HEK293 (cell line): ENCODE data around the gene INO80E.

Experiments used
- CTCF ChIA-PET: fragments of 350-600 bp; formaldehyde crosslinking; extraction: SDS; loops from one replicate; lab custom pipeline; 2021; ENCODE audit warnings: antibody characterized with exemption; lab: Yijun Ruan, JAX
- POLR2A ChIA-PET: fragments of 300-600 bp; formaldehyde crosslinking; extraction: SDS; loops from one replicate; lab custom pipeline; 2020; ENCODE audit warnings: antibody characterized with exemption, inconsistent platforms; lab: Yijun Ruan, JAX
- H3K27ac ChIP-seq: fragments of 200-500 bp; sonication (Bioruptor generic); 2 replicates; pipeline ENCODE4 v1.5.1; 2014; ENCODE audit warnings: low read depth, low read length, control low read depth, inconsistent platforms; ENCODE audit errors: extremely low read depth
- H3K36me3 ChIP-seq, 2 experiments: fragments of 200-500 bp in 1 of 2; sonication (Bioruptor generic) in 1 of 2; 1 replicate in 1 of 2; 2 replicates in 1 of 2; pipeline ENCODE4 v1.5.1; 2014 to 2017; ENCODE audit warnings: inconsistent platforms in 2 of 2, low read length in 2 of 2; ENCODE audit not compliant: control insufficient read depth in 2 of 2, insufficient read depth in 1 of 2
- H3K4me1 ChIP-seq: fragments of 200-500 bp; sonication (Bioruptor generic); 2 replicates; pipeline ENCODE4 v1.5.1; 2014; ENCODE audit warnings: mild to moderate bottlenecking, low read length, inconsistent platforms; ENCODE audit not compliant: control insufficient read depth, insufficient read depth
- H3K4me3 ChIP-seq: 2 replicates; pipeline ENCODE4 v1.5.1; 2011; ENCODE audit warnings: low read depth, mild to moderate bottlenecking, control low read depth, low read length, moderate library complexity
- H3K9me3 ChIP-seq: fragments of 200-500 bp; sonication (Bioruptor generic); 2 replicates; pipeline ENCODE4 v1.5.1; 2014; ENCODE audit warnings: low read depth, low read length, inconsistent platforms; ENCODE audit not compliant: control insufficient read depth, insufficient read depth
- HIC1 ChIP-seq: fragments of 450-650 bp; formaldehyde crosslinking; IDR thresholded peaks from 2 replicates; pipeline ENCODE4 v1.5.1; 2016; ENCODE audit warnings: missing biosample characterization, missing genetic modification characterization
- KLF1 ChIP-seq: fragments of 450-650 bp; formaldehyde crosslinking; IDR thresholded peaks from 2 replicates; pipeline ENCODE4 v1.5.1; 2016; ENCODE audit warnings: missing biosample characterization, missing genetic modification characterization
- KLF7 ChIP-seq: fragments of 450-650 bp; formaldehyde crosslinking; IDR thresholded peaks from 2 replicates; pipeline ENCODE4 v1.5.1; 2016; ENCODE audit warnings: missing biosample characterization, missing genetic modification characterization, borderline replicate concordance
- KLF8 ChIP-seq: fragments of 450-650 bp; formaldehyde crosslinking; IDR thresholded peaks from 2 replicates; pipeline ENCODE4 v1.5.1; 2016; ENCODE audit warnings: missing biosample characterization, missing genetic modification characterization
- PATZ1 ChIP-seq: fragments of 450-650 bp; formaldehyde crosslinking; IDR thresholded peaks from 2 replicates; pipeline ENCODE4 v1.5.1; 2016; ENCODE audit warnings: missing biosample characterization, missing genetic modification characterization
- YY1 ChIP-seq: fragments of 450-650 bp; formaldehyde crosslinking; IDR thresholded peaks from 2 replicates; pipeline ENCODE4 v1.5.1; 2018; ENCODE audit warnings: missing biosample characterization, missing genetic modification characterization
- ZBTB26 ChIP-seq: fragments of 450-650 bp; formaldehyde crosslinking; optimal IDR thresholded peaks from 2 replicates; pipeline ENCODE3; 2016; ENCODE audit warnings: missing biosample characterization, mild to moderate bottlenecking, missing genetic modification characterization
- ZFHX2 ChIP-seq: fragments of 450-650 bp; formaldehyde crosslinking; conservative IDR thresholded peaks from 2 replicates; pipeline ENCODE4 v1.5.1; 2016; ENCODE audit warnings: missing biosample characterization, missing genetic modification characterization
- ZIC2 ChIP-seq: fragments of 450-650 bp; formaldehyde crosslinking; IDR thresholded peaks from 2 replicates; pipeline ENCODE4 v1.5.1; 2016; ENCODE audit warnings: missing biosample characterization, missing genetic modification characterization
- ZNF18 ChIP-seq: fragments of 450-650 bp; formaldehyde crosslinking; IDR thresholded peaks from 2 replicates; pipeline ENCODE4 v1.5.1; 2016; ENCODE audit warnings: missing biosample characterization, missing genetic modification characterization
- ZNF280D ChIP-seq: fragments of 450-650 bp; formaldehyde crosslinking; IDR thresholded peaks from 2 replicates; pipeline ENCODE4 v1.5.1; 2016; ENCODE audit warnings: missing biosample characterization, missing genetic modification characterization
- ZNF404 ChIP-seq: fragments of 450-650 bp; formaldehyde crosslinking; IDR thresholded peaks from 2 replicates; pipeline ENCODE4 v1.5.1; 2017; ENCODE audit warnings: missing biosample characterization, missing genetic modification characterization
- ZNF416 ChIP-seq: fragments of 450-650 bp; formaldehyde crosslinking; IDR thresholded peaks from 2 replicates; pipeline ENCODE4 v1.5.1; 2016; ENCODE audit warnings: missing biosample characterization, missing genetic modification characterization
- ZNF449 ChIP-seq: fragments of 450-650 bp; formaldehyde crosslinking; IDR thresholded peaks from 2 replicates; pipeline ENCODE4 v1.5.1; 2017; ENCODE audit warnings: missing biosample characterization, mild to moderate bottlenecking, missing genetic modification characterization, moderate library complexity
- ZNF501 ChIP-seq: fragments of 450-650 bp; formaldehyde crosslinking; IDR thresholded peaks from 2 replicates; pipeline ENCODE4 v1.5.1; 2016; ENCODE audit warnings: missing biosample characterization, missing genetic modification characterization
- ZNF580 ChIP-seq: fragments of 450-650 bp; formaldehyde crosslinking; IDR thresholded peaks from 2 replicates; pipeline ENCODE4 v1.5.1; 2016; ENCODE audit warnings: missing biosample characterization, missing genetic modification characterization
- ZNF629 ChIP-seq: fragments of 450-650 bp; formaldehyde crosslinking; IDR thresholded peaks from 2 replicates; pipeline ENCODE4 v1.5.1; 2017; ENCODE audit warnings: missing biosample characterization, missing genetic modification characterization
- ZNF777 ChIP-seq: fragments of 450-650 bp; formaldehyde crosslinking; IDR thresholded peaks from 2 replicates; pipeline ENCODE4 v1.5.1; 2017; ENCODE audit warnings: missing biosample characterization, missing genetic modification characterization, borderline replicate concordance
- ZNF791 ChIP-seq: fragments of 450-650 bp; formaldehyde crosslinking; IDR thresholded peaks from 2 replicates; pipeline ENCODE4 v1.5.1; 2016; ENCODE audit warnings: missing biosample characterization, missing genetic modification characterization
- ZSCAN23 ChIP-seq: fragments of 450-650 bp; formaldehyde crosslinking; IDR thresholded peaks from 2 replicates; pipeline ENCODE4 v1.5.1; 2016; ENCODE audit warnings: missing biosample characterization, missing genetic modification characterization
- ZXDB ChIP-seq: fragments of 450-650 bp; formaldehyde crosslinking; IDR thresholded peaks from 2 replicates; pipeline ENCODE4 v1.5.1; 2016; ENCODE audit warnings: missing biosample characterization, missing genetic modification characterization

INO80E gene

GRCh38 chr16:29973384-29974246 is 22.4 kb upstream of the INO80E start, which contains the start of gene TAOK2 (continued):
- no peak for TF ChIP-seq ZNF280D (tag by site-specific recombination)
- peak; percentile 67; the same call in 1 of the 2 replicates for TF ChIP-seq KLF8 (tag by site-specific recombination)
- TF ChIP-seq KLF7 = peak; percentile 13; the same call in 1 of the 2 replicates
- peak; percentile 31 for TF ChIP-seq ZNF629
- TF ChIP-seq ZNF449 (tag by site-specific recombination) = peak; percentile 69; the same call in 1 of the 2 replicates
- peak; percentile 58; the same call in 1 of the 2 replicates for TF ChIP-seq KLF1 (tag by site-specific recombination)
- TF ChIP-seq PATZ1 (tag by site-specific recombination) = peak; percentile 98
- 0 out of 2 replicates have a peak, but pooled peaks have one; percentile 50 for TF ChIP-seq ZSCAN23 (tag by site-specific recombination)
- peak; percentile 72 for TF ChIP-seq ZFHX2
- no peak for TF ChIP-seq ZNF580 (tag by site-specific recombination)

GRCh38 chr16:29974291-29975133 is 21.5 kb upstream of the INO80E start:
- ChIA-PET CTCF (interaction anchor here (0.6 to 3.2 kb wide), 4 partner anchors 11 to 631 kb away, joined by 3 to 13 read pairs (median 5); no protein-coding TSS in a partner anchor), POLR2A (interaction anchor here (0.5 to 5.4 kb wide), 20 partner anchors 8 to 166 kb away, joined by 3 to 58 read pairs (median 5); partner anchors contain the start of genes HIRIP3, INO80E, KCTD13 and PAGR1)
- H3K4me1 ChIP-seq = peaks cover 8% of the 10 kb centered on the region
- no peaks in the 10 kb centered on the region for H3K9me3 ChIP-seq
- peak overlapping the region; percentile 72 for H3K4me3 ChIP-seq
- H3K27ac ChIP-seq = peak overlapping the region; percentile 76
- H3K36me3 ChIP-seq = peaks cover under 1 to 61% of the 10 kb centered on the region in 2 experiments; a peak in 1 of 3 replicates
- TF ChIP-seq ZNF791 (no peak), ZNF18 (peak; percentile 57; the same call in 1 of the 2 replicates), ZNF416 (no peak), ZXDB (tag by site-specific recombination) (0 out of 2 replicates have a peak, but pooled peaks have one; percentile 2), HIC1 (tag by site-specific recombination) (no peak), YY1 (tag by site-specific recombination) (no peak), ZNF404 (tag by site-specific recombination) (no peak), ZNF501 (tag by site-specific recombination) (no peak), ZBTB26 (peak; percentile 17), ZIC2 (tag by site-specific recombination) (no peak), ZNF777 (no peak)
